Endothelial cell of umbilical vein (primary cell): ENCODE results near the gene KCNJ6. TPM values are rescaled to one million over a fixed set of nuclear protein-coding genes. Genes with fewer than 3 reads are reported as not detected.

Experiments
- BruUV-seq: library from RNA; stranded (reverse); fragments of 400-500 nt; replicated peaks from 2 replicates; lab custom pipeline; 2021; lab: Mats Ljungman, UMichigan
- CTCF ChIA-PET: fragments of 300-600, 350-600 bp; sonication (Branson Sonifier 250); formaldehyde crosslinking; loops from one replicate; lab custom pipeline; 2021; ENCODE audit warnings: antibody characterized with exemption, inconsistent platforms; lab: Charles Lee
- POLR2A ChIA-PET: fragments of 300-600, 350-600 bp; sonication (Branson Sonifier 250); formaldehyde crosslinking; loops from one replicate; lab custom pipeline; 2021; ENCODE audit warnings: antibody characterized with exemption, inconsistent platforms; lab: Charles Lee
- DNase-seq: peaks from one replicate; pipeline ENCODE4 v3.0.0-alpha.2; 2011; ENCODE audit warnings: low read depth, low spot score
- FAIRE-seq: peaks from 2 replicates; lab custom pipeline; 2011; peaks lifted over from hg19 to GRCh38; lab: Jason Lieb, UNC
- H2AFZ ChIP-seq: 2 replicates; pipeline ENCODE4 v1.6.0; 2012; ENCODE audit warnings: low read depth, low read length, control low read depth, inconsistent platforms
- H3K27ac ChIP-seq: 2 replicates; pipeline ENCODE4 v1.5.1; 2011; ENCODE audit warnings: low read depth, mild to moderate bottlenecking, control low read depth, low read length, moderate library complexity; ENCODE audit not compliant: insufficient read depth
- H3K27me3 ChIP-seq, 2 experiments: 2 replicates each; pipeline versions ENCODE4 v1.6.0 to v1.6.1; 2011; ENCODE audit warnings: low read length in 2 of 2, mixed read lengths in 1 of 2; ENCODE audit not compliant: control insufficient read depth in 2 of 2, insufficient read depth in 2 of 2
- H3K36me3 ChIP-seq, 2 experiments: 2 replicates in 1 of 2; 3 replicates in 1 of 2; pipeline ENCODE4 v1.5.1; 2011; ENCODE audit warnings: low read length in 2 of 2, mild to moderate bottlenecking in 1 of 2, moderate library complexity in 1 of 2; ENCODE audit not compliant: control insufficient read depth in 2 of 2, insufficient read depth in 2 of 2; ENCODE audit errors: extremely low read depth in 1 of 2
- H3K4me1 ChIP-seq: 3 replicates; pipeline ENCODE4 v1.5.1; 2011; ENCODE audit warnings: mild to moderate bottlenecking, low read length; ENCODE audit not compliant: control insufficient read depth, insufficient read depth; ENCODE audit errors: extremely low read depth
- H3K4me2 ChIP-seq: 2 replicates; pipeline ENCODE4 v1.6.1; 2011; ENCODE audit warnings: low read length, control low read depth, mixed read lengths; ENCODE audit not compliant: insufficient read depth
- H3K4me3 ChIP-seq, 3 experiments: fragments of 200-600 bp in 1 of 3; sonication (generic), shearing (Covaris generic) in 1 of 3; replicated peaks in 1 of 3; 2 replicates each; pipeline ENCODE4 v1.5.1; 2011 to 2016; ENCODE audit warnings: control low read depth in 3 of 3, low read length in 3 of 3, mild to moderate bottlenecking in 2 of 3, inconsistent platforms in 1 of 3, low read depth in 1 of 3, moderate library complexity in 1 of 3; ENCODE audit not compliant: insufficient read depth in 1 of 3
- H3K79me2 ChIP-seq: 2 replicates; pipeline ENCODE4 v1.6.0; 2012; ENCODE audit warnings: low read length, inconsistent platforms; ENCODE audit not compliant: control insufficient read depth, insufficient read depth
- H3K9ac ChIP-seq: replicated peaks from 2 replicates; pipeline ENCODE3; 2011; ENCODE audit warnings: low read length, control low read depth; ENCODE audit not compliant: insufficient read depth; ENCODE audit errors: extremely low read depth
- H3K9me1 ChIP-seq: replicated peaks from 3 replicates; pipeline ENCODE4 v1.6.0; 2011; ENCODE audit warnings: mild to moderate bottlenecking, low read length; ENCODE audit not compliant: control insufficient read depth, insufficient read depth; ENCODE audit errors: extremely low read depth
- H3K9me3 ChIP-seq: replicated peaks from 2 replicates; pipeline ENCODE4 v1.5.1; 2012; ENCODE audit warnings: low read length, inconsistent platforms; ENCODE audit not compliant: control insufficient read depth, insufficient read depth
- H4K20me1 ChIP-seq: replicated peaks from 2 replicates; pipeline ENCODE3; 2011; ENCODE audit warnings: mild to moderate bottlenecking, low read length; ENCODE audit not compliant: control insufficient read depth, insufficient read depth; ENCODE audit errors: extremely low read depth
- CTCF ChIP-seq, 2 donors: IDR thresholded peaks; 1 replicate in 1 of 2; 2 replicates in 1 of 2; pipeline ENCODE4 v1.5.1; 2011; ENCODE audit warnings: low read length in 2 of 2, mild to moderate bottlenecking in 2 of 2, moderate library complexity in 2 of 2, control low read depth in 1 of 2, inconsistent platforms in 1 of 2, low read depth in 1 of 2; ENCODE audit not compliant: insufficient read depth in 1 of 2; ENCODE audit errors: extremely low read depth in 1 of 2
- EZH2 ChIP-seq: IDR thresholded peaks from 2 replicates; pipeline ENCODE4 v1.6.1; 2012; ENCODE audit warnings: borderline replicate concordance, low read depth, mild to moderate bottlenecking, moderate library complexity, low read length, inconsistent platforms; ENCODE audit not compliant: severe bottlenecking
- FOS ChIP-seq: IDR thresholded peaks from 2 replicates; pipeline ENCODE4 v1.6.1; 2011; ENCODE audit warnings: mild to moderate bottlenecking, low read length, moderate library complexity, borderline replicate concordance; ENCODE audit not compliant: insufficient read depth
- GATA2 ChIP-seq: IDR thresholded peaks from 2 replicates; pipeline ENCODE4 v1.7.0; 2011; ENCODE audit warnings: low read depth, mild to moderate bottlenecking, moderate library complexity, mixed read lengths, low read length; ENCODE audit not compliant: insufficient read length, insufficient read depth
- JUN ChIP-seq: IDR thresholded peaks from 2 replicates; pipeline ENCODE4 v1.6.1; 2011; ENCODE audit warnings: borderline replicate concordance, low read depth; ENCODE audit not compliant: insufficient read length, insufficient read depth
- MAX ChIP-seq: IDR thresholded peaks from 2 replicates; pipeline ENCODE4 v1.6.1; 2011; ENCODE audit not compliant: insufficient read depth, insufficient read length
- MYC ChIP-seq: IDR thresholded peaks from one replicate; pipeline ENCODE4 v1.6.1; 2011; ENCODE audit warnings: mild to moderate bottlenecking, low read depth, low read length
- POLR2A ChIP-seq: IDR thresholded peaks from 2 replicates; pipeline ENCODE4 v1.6.1; 2012; ENCODE audit warnings: low read depth, mild to moderate bottlenecking, control low read depth, low read length
- POLR2AphosphoS5 ChIP-seq: IDR thresholded peaks from 2 replicates; pipeline ENCODE4 v1.6.1; 2012; ENCODE audit warnings: low read depth, mild to moderate bottlenecking, control low read depth, low read length, moderate library complexity; ENCODE audit not compliant: insufficient read depth
- dilution Hi-C: fragments of 300-500 bp; cut with MboI; formaldehyde crosslinking; loops from one replicate; pipeline ENCODE4 v1.15.0; 2019; ENCODE audit warnings: low sequenced_read_pairs; ENCODE audit not compliant: extremely low pct_ligation_motif_present
- intact Hi-C: fragments of 100-400 bp; cut with micrococcal nuclease; formaldehyde crosslinking; loops from one replicate; pipeline ENCODE4 v1.10.0; 2022
- polyA plus RNA-seq, 4 experiments: library from polyadenylated mRNA; depleted of rRNA in 3 of 4; stranded (reverse) in 3 of 4; unstranded in 1 of 4; fragments of >200 nt; gene quantifications; 2 replicates each; pipeline versions ENCODE4 v1.2.1 to v1.2.3, GENCODE V29; 2011 to 2012; ENCODE audit warnings: missing spikeins in 1 of 4
- total RNA-seq: library from RNA; stranded (reverse); gene quantifications from 2 replicates; pipeline ENCODE4 v1.2.3, GENCODE V29; 2021

KCNJ6 gene
- total and polyA plus RNA-seq, 2 donors (not counting 3 experiments of a cell fraction or from before 2014, with no cell fraction given) = not detected

DNA sequence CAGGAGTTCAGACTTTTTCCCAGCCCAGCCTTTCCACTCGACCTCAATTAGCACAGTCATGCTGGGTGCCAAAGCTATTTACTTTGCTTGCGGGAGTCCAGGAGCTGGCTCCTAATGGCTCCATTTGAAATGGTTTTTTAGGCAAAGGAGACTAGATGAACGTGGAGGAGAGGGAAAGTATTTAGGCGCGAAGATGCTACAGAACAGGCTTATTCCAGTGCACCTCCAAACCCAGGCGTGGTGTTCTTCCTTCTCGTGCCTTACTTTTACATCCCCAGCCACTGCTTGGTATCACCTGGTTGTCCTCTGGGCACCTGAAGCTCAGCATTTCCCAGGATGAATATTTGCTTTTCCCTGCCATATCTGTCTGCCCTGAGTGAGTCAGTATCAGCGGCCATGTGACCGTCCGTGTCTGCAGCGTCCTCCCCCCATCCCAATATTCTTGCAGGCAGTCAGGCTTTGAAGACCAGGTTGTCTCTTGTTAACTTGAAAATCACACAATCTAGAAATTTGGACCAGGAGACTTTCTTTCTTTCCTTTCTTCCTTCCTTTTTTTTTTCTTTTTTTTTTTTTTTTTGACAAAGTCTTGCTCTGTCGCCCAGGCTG is 351.2 kb downstream of the KCNJ6 start:
- dilution Hi-C loops = no loop called here
- BruUV-seq = no TSS peak
- CTCF ChIA-PET = interaction anchor here (0.6 to 2.3 kb wide), 12 partner anchors 9 to 823 kb away, joined by 3 to 17 read pairs (median 8); no protein-coding TSS in a partner anchor

GRCh38 chr21:37564341-37564923 is 351.8 kb downstream of the KCNJ6 start:
- Histone ChIP-seq H3K36me3 (no peaks in the 10 kb centered on the region), H3K9me1 (no peaks in the 10 kb centered on the region), H3K27me3 (peaks cover 0 to 5% of the 10 kb centered on the region in 2 experiments), H3K4me3 (peak overlapping the region in 2 of 3 experiments; percentile 44 to 54), H3K4me2 (peak overlapping the region; percentile 44), H3K4me1 (peaks cover 14% of the 10 kb centered on the region), H3K79me2 (no peaks in the 10 kb centered on the region), H4K20me1 (no peaks in the 10 kb centered on the region), H3K9ac (peak overlapping the region; percentile 71), H3K9me3 (no peaks in the 10 kb centered on the region), H3K27ac (peak overlapping the region; percentile 81), H2AFZ (peak overlapping the region; percentile 71)
- FAIRE-seq (peak; percentile 98), DNase-seq (peak; percentile 98)
- intact Hi-C loops (loop anchor here (1.0 to 5.0 kb wide), 5 partner anchors 16 to 192 kb away; no protein-coding TSS in a partner anchor), dilution Hi-C loops (no loop called here)
- BruUV-seq = no TSS peak
- CTCF ChIA-PET = interaction anchor here (0.5 to 2.3 kb wide), 40 partner anchors 9 to 298 kb away, joined by 3 to 17 read pairs (median 4); partner anchors contain the start of genes DYRK1A and VPS26C
- TF ChIP-seq JUN (peak; percentile 92), POLR2AphosphoS5 (peak; percentile 40), EZH2 (no peak), MAX (no peak), MYC (no peak), CTCF (IDR thresholded peaks at IDR 0.05; ENCODE audit: extremely low read depth in 1 of 2, insufficient read depth in 1 of 2, low read depth in 1 of 2, low read length in 2 of 2) (no peak), POLR2A (no peak), GATA2 (peak; percentile 69), FOS (peak; percentile 98)
- POLR2A ChIA-PET = interaction anchor here (0.7 to 1.7 kb wide), 5 partner anchors 10 to 105 kb away, joined by 3 to 7 read pairs (median 4); no protein-coding TSS in a partner anchor

More for the DNA sequence above, 351.2 kb downstream of the KCNJ6 start:
- Histone ChIP-seq H3K9me3 (no peaks in the 10 kb centered on the region), H3K27me3 (peaks cover 2 to 5% of the 10 kb centered on the region in 2 experiments), H2AFZ (peak overlapping the region; percentile 58), H4K20me1 (no peaks in the 10 kb centered on the region), H3K36me3 (no peaks in the 10 kb centered on the region), H3K9me1 (no peaks in the 10 kb centered on the region), H3K4me1 (peaks cover 14% of the 10 kb centered on the region), H3K27ac (peak overlapping the region; percentile 81), H3K4me2 (peak overlapping the region; percentile 37), H3K9ac (peak overlapping the region; percentile 44), H3K79me2 (no peaks in the 10 kb centered on the region), H3K4me3 (no peak overlapping the region)
- POLR2A ChIA-PET = interaction anchor here (0.7 to 1.7 kb wide), 5 partner anchors 10 to 69 kb away, joined by 3 to 9 read pairs (median 4); no protein-coding TSS in a partner anchor
- peak; percentile 57 for FAIRE-seq
- TF ChIP-seq EZH2 = no peak
- no peak for TF ChIP-seq POLR2A
- intact Hi-C loops = loop anchor here (1.0 to 5.0 kb wide), 5 partner anchors 15 to 193 kb away; no protein-coding TSS in a partner anchor
- no peak for DNase-seq
